ENCODE results near the gene BCAN.
"Not testable (repeated sequence)": the region's sequence is repeated elsewhere in the genome, so short reads cannot be mapped to it uniquely, and the experiment has no call there.

Gene BCAN, protein sequence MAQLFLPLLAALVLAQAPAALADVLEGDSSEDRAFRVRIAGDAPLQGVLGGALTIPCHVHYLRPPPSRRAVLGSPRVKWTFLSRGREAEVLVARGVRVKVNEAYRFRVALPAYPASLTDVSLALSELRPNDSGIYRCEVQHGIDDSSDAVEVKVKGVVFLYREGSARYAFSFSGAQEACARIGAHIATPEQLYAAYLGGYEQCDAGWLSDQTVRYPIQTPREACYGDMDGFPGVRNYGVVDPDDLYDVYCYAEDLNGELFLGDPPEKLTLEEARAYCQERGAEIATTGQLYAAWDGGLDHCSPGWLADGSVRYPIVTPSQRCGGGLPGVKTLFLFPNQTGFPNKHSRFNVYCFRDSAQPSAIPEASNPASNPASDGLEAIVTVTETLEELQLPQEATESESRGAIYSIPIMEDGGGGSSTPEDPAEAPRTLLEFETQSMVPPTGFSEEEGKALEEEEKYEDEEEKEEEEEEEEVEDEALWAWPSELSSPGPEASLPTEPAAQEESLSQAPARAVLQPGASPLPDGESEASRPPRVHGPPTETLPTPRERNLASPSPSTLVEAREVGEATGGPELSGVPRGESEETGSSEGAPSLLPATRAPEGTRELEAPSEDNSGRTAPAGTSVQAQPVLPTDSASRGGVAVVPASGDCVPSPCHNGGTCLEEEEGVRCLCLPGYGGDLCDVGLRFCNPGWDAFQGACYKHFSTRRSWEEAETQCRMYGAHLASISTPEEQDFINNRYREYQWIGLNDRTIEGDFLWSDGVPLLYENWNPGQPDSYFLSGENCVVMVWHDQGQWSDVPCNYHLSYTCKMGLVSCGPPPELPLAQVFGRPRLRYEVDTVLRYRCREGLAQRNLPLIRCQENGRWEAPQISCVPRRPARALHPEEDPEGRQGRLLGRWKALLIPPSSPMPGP

DNA sequence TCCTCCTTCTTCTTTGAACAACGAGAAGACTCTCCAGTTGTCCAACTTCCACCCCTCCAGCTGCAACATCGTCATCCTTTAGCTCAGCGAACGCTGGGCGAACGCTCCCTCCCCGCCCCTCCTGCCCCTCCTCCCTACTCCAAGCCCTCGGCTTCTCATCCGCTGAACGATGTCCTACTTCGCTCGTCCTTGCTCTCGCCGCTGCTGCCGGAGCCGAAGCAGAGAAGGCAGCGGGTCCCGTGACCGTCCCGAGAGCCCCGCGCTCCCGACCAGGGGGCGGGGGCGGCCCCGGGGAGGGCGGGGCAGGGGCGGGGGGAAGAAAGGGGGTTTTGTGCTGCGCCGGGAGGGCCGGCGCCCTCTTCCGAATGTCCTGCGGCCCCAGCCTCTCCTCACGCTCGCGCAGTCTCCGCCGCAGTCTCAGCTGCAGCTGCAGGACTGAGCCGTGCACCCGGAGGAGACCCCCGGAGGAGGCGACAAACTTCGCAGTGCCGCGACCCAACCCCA lies at the start of gene BCAN:
Gene BCAN (plus strand): TSS at position 357 of the 504 bp plus-strand sequence. CDS start 3,938 bp downstream, outside the sequence.
- no peak for DNase-seq

DNA sequence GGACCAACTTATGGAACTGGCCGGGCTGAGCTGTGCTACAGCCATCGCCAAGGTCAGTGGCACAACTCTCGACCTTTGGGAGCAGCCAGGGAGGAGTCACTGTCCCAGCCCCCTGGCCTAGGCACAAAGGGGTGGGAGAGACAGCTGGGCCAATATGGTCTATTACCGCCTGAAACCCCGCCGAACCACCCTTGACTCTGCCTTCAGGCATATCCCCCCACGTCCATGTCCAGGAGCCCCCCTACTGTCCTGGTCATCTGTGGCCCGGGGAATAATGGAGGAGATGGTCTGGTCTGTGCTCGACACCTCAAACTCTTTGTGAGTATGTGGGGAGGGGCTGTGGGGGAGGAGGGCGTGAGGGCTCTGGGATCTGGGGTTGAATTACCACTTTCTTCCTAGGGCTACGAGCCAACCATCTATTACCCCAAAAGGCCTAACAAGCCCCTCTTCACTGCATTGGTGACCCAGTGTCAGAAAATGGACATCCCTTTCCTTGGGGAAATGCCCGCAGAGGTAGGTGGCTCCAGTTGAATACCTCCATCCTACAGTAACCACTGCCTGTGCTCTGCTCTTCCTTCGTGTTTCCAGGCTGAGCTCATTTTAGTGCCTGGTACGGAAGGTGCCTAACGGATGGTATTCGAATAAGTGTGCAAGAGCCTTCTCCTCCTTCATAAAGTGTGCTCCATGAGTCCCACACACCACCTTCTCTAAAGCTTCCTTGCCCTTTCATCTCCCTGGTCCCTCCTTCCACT lies 49.6 kb upstream of the BCAN start:
- no peak for DNase-seq

DNA sequence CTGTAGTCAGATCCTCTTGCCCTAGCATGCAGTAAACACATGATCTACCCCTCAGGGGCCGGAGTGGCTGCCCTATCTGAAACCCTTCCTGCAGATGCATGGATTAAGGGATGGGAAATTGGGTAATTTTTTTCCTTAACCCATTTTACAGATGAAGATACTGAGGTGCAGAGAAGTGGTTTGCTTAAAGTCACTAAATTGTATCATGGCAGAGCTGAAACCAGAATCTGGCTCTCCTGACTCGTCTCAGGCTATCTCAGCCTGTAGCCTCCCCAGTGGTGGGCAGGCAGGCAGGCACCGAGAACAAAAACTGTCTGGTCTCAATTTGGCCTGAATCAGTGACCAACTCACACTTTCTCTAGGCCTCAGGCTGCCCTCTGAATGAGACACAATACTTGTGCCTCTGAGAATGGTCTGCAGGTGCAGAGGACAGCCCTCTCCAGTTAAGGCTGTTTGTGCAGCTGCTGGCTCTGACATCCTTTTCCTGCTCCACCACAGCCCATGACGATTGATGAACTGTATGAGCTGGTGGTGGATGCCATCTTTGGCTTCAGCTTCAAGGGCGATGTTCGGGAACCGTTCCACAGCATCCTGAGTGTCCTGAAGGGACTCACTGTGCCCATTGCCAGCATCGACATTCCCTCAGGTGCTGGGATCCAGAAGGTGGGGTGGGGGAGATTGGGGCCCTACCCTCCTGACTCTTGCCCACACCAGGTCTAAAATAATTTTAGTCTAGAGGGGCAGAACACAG lies 48.8 kb upstream of the BCAN start:
- no peak for DNase-seq

DNA sequence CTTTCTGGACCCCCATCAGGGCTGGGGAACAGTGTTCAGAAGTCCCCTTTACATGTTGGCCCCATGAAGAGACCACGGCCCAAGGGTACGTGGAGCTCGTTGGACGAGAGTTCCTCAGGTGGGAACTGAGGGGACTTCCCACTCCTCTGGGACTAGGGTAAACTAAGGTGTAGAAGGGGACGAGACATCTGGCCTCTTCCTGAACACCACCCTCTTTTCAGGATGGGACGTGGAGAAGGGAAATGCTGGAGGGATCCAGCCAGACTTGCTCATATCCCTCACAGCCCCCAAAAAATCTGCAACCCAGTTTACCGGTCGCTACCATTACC lies 48.3 kb upstream of the BCAN start:
- no peak for DNase-seq

DNA sequence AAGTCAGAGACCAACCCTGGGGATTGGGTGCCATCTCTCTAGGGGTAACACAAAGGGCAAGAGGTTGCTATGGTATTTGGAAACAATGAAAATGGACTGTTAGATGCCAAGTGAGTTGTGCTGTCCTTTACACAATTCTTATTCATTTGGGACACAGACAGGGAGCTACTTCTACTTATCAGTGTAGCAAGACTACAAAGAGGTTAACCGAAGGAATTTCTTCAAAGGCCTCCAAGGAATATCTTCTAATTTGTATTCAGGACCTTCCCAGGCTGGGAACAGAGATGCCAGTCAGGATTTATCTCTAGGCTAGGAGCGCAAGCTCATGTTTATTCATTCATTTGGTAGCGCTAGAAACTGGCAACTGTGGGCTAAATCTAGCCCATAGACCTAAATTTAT lies 47.7 kb upstream of the BCAN start:
- no peak for DNase-seq

DNA sequence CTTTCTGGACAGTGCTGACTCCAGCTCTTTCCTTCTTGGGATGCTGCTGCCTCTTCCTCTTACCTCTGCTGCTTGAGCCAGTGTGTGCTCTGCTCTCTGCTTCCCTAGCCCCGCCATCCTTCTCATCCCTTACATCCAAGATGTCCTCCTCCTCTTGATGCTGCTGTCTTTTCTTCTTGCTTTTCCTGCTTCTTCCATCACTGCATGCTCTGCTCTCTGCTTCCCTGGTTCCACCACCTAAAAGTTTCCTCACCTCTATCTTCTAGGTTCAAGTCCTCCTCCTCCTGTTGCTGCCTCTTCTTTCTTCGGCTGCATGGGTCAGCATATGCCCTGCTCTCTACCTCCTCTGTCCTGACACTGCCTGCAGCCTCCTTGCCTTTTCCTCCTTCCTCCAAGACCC lies 46.9 kb upstream of the BCAN start:
- DNase-seq, result no peak

DNA sequence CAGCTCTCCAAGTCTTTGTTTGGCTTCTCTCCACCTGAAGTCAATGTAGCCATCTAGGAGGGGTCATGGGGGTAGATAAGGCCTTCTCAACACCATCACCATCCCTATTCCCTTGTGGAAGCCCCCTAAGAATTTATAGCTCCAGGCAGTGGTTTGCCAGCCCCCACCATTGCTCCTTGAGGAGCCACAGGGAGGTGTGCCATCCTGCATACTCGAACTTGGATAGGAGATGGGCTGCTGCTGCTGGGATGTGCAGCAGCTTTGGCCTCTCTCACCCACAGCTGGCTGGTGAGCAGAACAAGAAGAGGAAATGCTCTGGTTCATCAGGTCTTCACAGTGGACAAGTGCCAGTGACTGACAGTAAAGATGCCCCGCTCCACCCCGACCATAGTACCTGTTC lies 45.5 kb upstream of the BCAN start:
- DNase-seq, result no peak

DNA sequence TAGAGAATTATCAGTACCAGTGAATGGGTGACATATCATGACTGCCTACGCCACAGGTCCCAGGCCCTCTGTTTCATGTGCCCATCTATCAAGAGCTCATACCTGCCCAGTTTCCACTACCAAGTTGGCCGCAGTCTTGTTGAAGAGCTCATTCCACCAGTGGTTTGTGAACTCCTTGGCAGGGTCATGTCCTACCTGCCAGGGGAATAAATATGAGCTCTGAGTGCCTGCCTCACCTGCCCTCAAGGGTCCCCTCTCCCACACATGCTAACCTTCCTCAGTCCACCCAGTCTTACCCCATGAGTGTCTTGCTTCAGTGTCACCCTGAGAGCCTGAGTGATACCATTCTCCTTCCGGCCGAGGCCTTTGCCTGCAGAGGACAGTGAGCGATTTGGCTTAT lies 43.8 kb upstream of the BCAN start:
- no peak for DNase-seq

DNA sequence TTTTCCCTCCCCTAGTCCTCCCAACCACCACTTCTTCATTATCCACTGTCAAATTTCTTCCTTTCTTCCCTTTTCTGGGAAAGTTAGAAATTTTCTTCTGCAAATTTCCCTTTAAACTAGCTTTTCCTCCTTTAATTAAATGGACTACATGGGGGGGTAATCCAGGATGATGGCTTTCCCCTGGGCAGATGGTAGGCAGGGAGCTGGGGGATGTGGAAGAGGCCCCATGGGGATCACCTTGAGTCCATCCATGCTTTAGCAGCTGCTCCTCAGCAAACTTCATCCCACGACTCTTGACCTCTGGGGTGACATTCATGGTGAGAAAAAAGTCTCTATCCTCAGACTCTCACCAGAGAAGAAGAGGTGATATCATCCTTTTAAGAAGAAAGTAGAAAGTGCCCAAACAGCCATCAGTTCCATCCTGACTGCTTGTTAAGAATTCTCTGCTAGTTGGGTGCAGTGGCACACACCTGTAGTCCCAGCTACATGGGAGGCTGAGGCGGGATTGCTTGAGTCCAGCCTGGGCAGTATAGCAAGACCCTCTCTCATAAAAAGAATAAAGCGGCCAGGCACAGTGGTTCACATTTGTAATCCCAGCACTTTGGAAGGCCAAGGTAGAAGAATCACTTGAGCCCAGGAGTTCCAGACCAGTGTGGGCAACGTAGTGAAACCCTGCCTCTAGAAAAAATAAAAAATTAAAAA lies 43.0 kb upstream of the BCAN start:
- no peak for DNase-seq

DNA sequence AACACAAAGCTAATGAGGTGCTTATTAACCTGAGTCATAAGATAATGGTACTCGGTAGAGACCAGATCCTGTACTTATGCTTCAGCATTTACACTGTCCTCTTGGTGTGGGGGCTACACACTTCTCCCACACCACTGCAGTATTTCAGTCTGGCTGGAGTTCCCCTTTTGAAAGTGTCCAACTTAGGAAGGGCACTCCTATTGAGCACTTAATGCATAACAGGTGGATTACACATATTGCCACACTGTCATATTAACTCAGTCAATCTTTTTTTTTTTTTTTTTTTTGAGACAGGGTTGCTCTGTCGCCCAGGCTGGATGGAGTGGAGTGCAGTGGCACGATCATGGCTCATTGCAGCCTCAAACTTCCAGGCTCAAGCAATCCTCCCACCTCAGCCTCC lies 42.1 kb upstream of the BCAN start:
- no peak for DNase-seq

DNA sequence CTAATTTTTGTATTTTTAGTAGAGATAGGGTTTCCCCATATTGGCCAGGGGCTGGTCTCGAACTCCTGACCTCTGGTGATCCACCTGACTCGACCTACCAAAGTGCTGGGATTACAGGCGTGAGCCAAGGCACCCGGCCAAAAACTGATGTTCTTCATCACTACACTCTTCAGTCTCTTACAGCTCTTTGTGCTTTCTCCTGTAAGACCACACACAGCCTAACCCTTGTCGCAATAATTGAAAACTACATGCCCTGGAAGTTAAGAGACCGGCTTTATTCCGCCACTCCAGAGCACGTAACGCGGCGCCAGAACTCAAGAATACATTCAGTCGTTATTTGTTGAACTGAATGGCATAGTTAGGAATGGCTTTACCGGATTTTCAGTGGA lies 41.2 kb upstream of the BCAN start:
- DNase-seq, result no peak

DNA sequence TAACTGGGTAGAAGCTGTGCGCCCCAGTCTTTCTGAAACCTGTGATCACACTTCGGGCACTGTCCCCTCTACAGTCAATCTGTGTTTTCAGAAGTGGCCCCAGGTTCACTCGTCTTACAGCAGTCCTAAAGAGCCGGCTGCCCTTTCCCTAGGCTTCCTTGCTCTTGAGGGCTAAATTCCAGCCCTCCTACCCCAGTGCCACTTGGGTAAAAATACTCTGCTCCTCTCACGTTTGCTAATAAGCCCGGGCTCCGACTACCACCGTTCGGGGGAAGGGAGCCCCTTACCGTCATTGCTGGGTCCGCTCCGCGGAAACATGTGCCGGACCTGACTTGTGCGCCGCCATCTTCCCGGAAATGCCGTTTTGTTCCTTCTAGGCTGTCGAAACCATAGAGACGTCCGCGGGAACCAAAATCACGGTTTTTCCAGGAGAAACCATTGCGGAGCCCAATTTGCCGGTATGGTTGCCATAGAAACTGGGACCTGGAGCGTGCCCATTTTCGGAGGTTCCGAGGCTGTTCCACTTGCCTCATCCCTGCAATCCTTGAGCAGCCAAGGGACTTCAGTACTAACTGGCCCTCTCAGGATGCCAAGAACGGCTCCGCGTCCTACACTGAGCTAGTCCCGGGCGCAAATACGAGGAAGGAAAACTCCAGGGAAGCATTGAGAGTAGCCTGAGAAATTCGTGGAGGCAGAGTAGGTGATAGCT lies 40.6 kb upstream of the BCAN start, which contains the start of gene GPATCH4:
Gene GPATCH4 (minus strand): TSS at position 358 of the 709 bp plus-strand sequence.
- DNase-seq, result peak; percentile 94

DNA sequence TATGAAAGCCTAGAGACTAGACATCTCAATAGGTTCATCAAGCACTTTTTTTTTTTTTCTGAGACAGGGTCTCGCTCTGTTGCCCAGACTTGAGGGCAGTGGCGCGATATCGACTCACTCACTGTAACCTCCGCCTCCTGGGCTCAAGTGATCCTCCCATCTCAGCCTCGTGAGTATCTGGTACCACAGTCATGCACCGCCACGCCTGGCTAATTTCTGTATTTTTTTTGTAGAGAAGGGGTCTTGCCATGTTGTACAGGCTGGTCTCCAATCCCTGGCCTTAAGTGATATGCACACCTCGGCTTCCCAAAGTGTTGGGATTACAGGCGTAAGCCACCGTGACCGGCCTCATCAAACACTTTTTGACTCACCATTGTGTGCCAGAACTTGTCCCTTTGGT lies 40.0 kb upstream of the BCAN start:
- DNase-seq, result no peak

DNA sequence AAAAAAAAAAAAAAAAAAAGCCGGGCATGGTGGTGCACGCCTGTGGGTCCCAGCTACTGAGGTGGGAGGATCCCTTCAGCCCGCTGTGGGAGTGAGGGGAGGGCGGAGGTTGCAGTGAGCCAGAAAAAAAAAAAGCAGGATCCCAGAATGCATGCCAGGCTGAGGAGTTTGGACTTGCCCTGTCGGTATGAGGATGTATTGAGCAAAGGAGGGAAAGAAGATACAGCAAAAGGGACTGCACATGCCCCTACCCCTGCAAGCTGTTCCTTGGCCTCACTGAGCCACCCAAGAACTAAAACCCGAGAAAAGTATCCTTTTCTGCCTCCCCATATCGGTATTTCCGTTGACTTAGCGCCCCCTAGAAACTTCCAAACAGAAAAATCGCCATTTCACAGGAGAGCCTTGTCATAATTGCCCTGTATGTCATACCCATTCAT lies 39.3 kb upstream of the BCAN start:
- DNase-seq, result no peak

DNA sequence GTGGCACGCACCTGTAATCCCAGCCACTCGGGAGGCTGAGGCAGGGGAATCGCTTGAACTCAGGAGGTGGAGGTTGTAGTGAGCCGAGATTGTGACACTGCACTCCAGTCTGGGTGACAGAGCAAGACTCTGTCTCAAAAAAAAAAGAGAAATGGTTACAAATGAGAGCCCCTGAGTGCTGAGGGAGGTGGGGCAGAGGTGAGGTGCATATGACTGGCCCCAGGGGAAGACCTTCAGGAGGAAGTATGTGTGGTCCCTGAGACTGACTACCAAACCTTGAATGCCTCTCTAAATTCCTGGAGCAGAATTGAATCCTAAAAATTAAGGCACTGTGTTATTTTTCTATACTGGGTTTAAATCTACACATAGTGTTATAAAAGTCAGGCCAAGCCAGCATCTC lies 34.6 kb upstream of the BCAN start:
- DNase-seq, result not testable (repeated sequence)

DNA sequence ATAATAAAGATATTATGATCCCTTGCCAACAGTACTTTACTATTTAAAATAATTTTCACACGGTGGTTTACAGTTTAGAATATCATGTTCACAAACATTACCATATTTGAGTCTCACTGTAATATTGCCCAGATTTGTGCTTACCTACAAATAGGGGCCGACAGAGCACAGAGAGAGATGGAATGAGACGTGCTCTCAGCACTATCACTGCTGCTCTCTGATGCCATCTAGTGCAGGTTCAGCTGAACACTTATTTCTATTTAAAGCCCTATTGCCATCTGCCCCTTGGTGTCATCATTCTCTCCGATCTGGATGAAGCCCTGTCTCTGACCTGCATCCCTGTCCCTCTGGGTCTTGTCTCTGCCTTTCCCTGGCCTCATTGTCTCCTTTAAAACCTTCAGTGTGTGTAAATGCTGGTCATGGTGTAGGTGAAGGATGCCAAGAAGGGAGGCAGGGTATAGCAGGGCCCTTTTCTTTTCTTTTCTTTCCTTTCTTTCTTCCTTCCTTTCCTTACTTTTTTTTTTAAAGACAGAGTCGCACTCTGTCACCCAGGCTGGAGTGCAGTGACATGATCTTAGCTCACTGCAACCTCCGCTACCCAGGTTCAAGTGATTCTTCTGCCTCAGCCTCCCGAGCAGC lies 33.8 kb upstream of the BCAN start:
- peak; percentile 79 for DNase-seq

DNA sequence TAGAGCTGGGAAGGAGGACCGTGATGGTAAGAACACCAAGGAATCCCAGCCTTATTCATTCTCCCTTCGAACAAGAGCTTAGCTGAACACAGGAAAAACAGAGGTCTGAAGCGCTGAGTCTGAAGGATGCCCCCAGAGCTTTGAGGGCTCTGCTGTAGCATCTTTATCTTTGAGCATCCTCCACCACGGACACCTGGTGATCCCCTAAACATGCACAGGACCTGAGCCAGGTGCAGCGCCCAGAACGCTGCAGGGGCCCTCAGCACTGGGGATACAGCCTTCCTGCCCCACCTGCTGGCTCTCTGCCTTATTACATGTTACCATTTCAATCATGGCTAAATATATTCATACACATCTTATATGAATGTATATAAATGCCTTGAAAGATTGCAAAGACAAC lies 32.9 kb upstream of the BCAN start:
- DNase-seq, result peak; percentile 16

DNA sequence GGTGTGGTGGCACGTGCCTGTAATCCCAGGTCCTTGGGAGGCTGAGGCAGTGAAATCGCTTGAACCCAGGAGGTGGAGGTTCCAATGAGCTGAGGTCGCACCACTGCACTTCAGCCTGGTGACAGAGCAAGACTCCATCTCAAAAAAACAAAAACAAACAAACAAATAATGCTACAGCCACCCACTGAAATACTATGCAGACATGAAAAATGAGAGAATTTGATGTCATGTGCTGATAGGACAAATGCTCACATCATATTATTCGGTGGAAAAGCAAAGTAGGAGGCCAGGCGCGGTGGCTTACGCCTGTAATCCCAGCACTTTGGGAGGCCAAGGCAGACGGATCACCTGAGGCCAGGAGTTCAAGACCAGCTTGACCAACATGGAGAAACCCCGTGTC lies 31.8 kb upstream of the BCAN start:
- DNase-seq, result not testable (repeated sequence)

DNA sequence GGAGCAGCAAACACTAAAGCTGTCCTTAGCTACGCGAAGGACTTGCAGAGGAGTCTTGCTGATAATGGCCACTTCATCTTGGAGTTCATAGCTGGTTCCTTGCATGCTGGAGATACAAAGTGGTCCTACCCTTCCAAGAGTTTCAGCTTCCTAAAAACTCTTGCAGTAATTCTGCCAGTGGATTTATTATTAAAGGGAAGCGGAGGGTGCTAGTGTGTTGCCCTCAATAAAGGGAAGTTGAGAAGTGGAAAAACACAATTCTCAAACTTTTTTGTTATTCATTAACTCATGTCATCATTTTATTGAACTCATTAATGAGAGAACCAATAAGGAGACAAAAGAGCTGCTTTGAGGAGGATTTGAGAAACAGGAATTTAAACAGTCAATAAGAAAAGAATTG lies 29.3 kb upstream of the BCAN start:
- no peak for DNase-seq

DNA sequence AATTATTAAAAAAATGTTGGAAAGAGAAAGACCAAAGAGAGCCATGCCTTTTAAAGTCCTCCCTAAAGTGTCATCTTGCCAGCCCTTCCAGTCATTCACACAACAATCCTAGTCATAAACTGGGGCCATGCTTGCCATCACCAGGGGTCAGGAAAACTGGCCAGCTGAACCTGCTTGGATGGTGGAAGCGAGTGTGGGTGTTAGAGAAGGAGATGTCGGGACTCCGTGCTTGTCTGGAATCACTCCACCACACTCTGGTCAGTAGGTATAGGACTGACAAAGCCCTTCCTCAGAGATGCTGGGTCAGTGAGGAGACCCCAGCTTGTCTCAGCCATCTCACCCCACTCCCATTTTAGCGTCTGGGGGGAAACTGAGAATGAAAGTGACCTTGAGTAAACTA lies 26.0 kb upstream of the BCAN start:
- no peak for DNase-seq

DNA sequence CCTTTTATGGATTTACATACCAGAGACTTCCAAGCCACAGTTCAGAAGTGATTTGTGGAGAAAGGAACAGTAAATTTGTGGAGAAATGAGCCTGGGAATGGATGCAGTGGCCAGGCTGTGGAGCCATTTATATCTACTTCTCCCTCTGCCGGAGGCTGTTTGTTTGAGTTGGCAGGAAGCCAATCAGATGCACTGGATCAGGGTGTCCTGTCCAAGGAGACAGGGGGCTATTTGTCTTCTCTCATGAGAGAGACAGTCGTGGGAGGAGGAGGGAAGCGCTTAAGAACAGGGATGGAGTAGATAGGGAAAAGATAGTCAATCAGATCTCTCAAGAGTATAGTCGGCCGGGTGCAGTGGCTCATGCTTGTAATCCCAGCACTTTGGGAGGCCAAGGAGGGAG lies 25.5 kb upstream of the BCAN start:
- DNase-seq, result peak; percentile 15
